Effector memory CD8-positive, alpha-beta T cell (primary cell): ENCODE results near the gene BMERB1.

ENCODE experiments used
- ATAC-seq: fragments of 150-1000 bp; cut with Tn5 transposase; replicated peaks from 2 replicates; pipeline ENCODE4 v1.10.0; 2021; ENCODE audit warnings: mild to moderate bottlenecking, moderate library complexity
- DNase-seq, 3 experiments: peaks; one replicate each; pipeline ENCODE4 v3.0.0; 2021
- H3K27ac Mint-ChIP-seq, 2 donors: one replicate each; pipeline ENCODE4 v1.8.0; 2022; ENCODE audit warnings: mild to moderate bottlenecking in 2 of 2, mixed read lengths in 2 of 2, moderate library complexity in 2 of 2
- H3K27me3 Mint-ChIP-seq, 2 donors: one replicate each; pipeline ENCODE4 v1.8.0; 2022; ENCODE audit warnings: mixed read lengths in 2 of 2
- H3K36me3 Mint-ChIP-seq: one replicate; pipeline ENCODE4 v1.8.0; 2022; ENCODE audit warnings: mild to moderate bottlenecking, moderate library complexity, mixed read lengths; ENCODE audit not compliant: insufficient read depth
- H3K4me1 Mint-ChIP-seq, 2 donors: one replicate each; pipeline ENCODE4 v1.8.0; 2022; ENCODE audit warnings: low read depth in 2 of 2, mixed read lengths in 2 of 2
- H3K4me3 Mint-ChIP-seq, 2 donors: one replicate each; pipeline ENCODE4 v1.8.0; 2022; ENCODE audit warnings: mild to moderate bottlenecking in 2 of 2, mixed read lengths in 2 of 2, moderate library complexity in 2 of 2
- H3K9me3 Mint-ChIP-seq, 2 donors: one replicate each; pipeline ENCODE4 v1.8.0; 2022; ENCODE audit warnings: mixed read lengths in 2 of 2

Gene BMERB1

DNA sequence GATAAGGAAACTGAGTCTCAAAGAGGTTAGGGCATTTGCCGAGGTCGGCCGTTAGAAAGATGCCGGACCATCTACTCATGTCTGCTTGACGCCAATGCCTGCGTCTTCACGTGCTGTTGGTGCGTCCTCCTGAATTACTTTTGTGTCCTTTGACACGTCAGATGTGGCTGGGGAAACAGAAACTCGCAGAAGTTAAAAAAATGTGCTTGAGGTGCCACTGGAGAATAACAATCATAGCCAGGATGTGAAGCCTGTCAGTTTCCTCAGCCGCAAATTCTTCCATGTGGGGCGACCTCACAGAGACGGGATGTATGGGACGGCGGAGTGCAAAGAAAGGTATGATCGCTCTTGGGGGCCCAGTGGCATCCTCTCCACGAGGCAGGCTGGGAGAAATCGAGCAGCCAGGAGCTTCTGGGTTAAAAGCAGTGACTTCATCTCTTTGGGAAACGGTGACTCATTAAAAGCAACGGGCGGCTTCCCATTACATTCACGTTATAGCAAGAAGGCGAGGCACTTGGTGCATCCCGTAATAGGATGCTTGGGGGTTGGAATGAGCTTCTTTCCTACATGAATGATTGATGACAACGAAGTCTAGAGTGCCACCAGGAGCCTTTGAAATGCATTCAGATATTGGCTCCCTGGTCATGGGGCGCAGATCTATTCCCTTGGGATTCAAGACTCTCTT, 67.8 kb downstream of the BMERB1 start:
- Mint-ChIP-seq H3K36me3 (no peaks in the 10 kb centered on the region), H3K27me3 (peaks cover 0 to 10% of the 10 kb centered on the region in 2 donors), H3K4me3 (no peak overlapping the region), H3K27ac (no peak overlapping the region), H3K9me3 (no peaks in the 10 kb centered on the region), H3K4me1 (no peaks in the 10 kb centered on the region)
- ATAC-seq, result no peak
- no peak for DNase-seq

DNA sequence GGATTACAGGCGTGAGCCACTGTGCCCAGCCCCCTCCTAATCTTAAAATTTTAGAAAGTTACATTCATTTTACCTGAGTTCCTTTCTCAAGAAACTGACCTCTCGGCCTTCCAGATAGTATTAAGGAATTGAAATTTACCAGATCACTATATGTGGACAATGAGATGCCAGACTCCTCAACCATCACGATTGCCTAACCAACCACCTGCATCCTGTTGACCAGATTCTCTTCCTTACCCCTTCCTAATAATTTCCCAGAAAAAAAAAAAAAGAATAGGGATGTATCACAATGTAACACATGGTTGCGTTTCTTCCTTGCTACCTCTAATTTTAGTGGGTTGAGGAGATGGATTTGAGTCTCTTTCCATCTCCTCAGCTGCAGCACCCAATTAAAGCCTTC, 72.1 kb downstream of the BMERB1 start:
- DNase-seq, result no peak

DNA sequence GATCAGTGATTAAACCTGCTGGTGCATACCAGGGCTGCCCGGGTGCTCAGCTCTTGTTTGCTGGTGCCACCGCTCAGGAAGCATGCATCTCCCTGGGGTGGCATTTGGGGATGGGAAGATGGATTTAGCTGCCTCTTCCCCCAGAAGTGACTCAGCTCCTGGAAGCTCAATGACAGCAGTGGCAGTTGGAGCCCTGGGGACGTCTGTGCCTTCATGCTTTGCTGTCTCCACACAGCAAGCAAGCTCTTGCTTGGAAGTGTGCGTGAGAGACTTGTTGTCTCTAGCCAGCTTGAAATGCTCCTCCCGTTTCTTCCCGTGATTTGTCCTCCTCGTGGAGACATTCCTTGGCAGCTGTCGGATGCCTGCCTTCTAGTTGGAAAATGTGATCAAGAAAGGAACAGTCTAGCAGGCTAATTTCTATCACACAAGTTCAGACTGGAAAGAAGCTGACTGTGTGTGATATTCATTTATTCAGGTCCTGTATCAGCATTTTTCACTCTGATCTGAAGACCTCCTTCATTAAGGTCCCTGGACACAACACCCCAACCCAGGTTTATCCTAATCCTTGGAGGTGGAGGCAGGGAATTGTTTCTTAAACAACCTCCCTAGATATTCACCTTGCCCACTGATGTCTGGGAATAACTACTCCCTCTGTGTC, 73.0 kb downstream of the BMERB1 start:
- no peak overlapping the region for H3K27ac Mint-ChIP-seq
- no peaks in the 10 kb centered on the region for H3K36me3 Mint-ChIP-seq
- DNase-seq, result no peak
- H3K4me1 Mint-ChIP-seq, result peaks cover 9 to 10% of the 10 kb centered on the region in 2 donors
- H3K27me3 Mint-ChIP-seq, result peaks cover 0 to 21% of the 10 kb centered on the region in 2 donors
- no peak for ATAC-seq
- H3K9me3 Mint-ChIP-seq, result no peaks in the 10 kb centered on the region
- H3K4me3 Mint-ChIP-seq, result no peak overlapping the region

More for the DNA sequence above, 72.1 kb downstream of the BMERB1 start:
- H3K4me1 Mint-ChIP-seq, result peaks cover 9 to 10% of the 10 kb centered on the region in 2 donors
- H3K9me3 Mint-ChIP-seq, result no peaks in the 10 kb centered on the region
- no peak overlapping the region for H3K27ac Mint-ChIP-seq
- no peaks in the 10 kb centered on the region for H3K36me3 Mint-ChIP-seq
- H3K27me3 Mint-ChIP-seq, result peaks cover 0 to 21% of the 10 kb centered on the region in 2 donors
- no peak overlapping the region for H3K4me3 Mint-ChIP-seq
- ATAC-seq, result no peak

DNA sequence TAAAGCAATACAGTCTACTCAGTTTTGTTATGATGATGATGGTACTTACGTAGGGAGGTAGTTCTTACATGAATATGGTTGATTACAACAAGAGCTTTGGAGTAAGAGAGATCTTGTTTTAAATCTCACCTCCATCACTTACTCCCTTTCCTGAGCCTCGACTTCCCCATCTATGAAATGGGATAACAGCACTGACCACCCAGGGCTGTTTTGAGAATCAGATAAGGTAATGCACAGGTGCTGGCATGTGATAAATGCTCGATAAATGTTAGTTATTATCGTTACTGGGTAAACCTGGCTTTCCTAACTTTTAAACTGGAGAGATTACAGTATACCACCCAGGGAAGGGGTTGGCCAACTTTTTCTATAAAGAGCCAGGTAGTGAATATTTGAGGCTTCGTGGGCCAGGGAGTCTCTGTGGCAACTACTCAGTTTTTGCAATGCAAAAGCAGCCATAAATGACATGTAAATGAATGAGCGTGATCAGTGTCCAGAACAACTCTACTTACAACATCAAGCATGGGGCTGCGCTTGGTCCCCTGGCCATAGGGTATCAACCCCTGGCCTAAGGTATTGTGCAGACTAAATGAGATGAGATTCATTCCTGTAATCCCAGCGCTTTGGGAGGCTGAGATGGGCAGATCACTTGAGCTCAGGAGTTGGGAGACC, 73.7 kb downstream of the BMERB1 start:
- H3K4me3 Mint-ChIP-seq, result no peak overlapping the region
- H3K4me1 Mint-ChIP-seq, result peaks cover 9 to 10% of the 10 kb centered on the region in 2 donors
- H3K27ac Mint-ChIP-seq, result no peak overlapping the region
- H3K9me3 Mint-ChIP-seq, result no peaks in the 10 kb centered on the region
- H3K36me3 Mint-ChIP-seq, result no peaks in the 10 kb centered on the region
- ATAC-seq (no peak), DNase-seq (no peak)
- peaks cover 0 to 21% of the 10 kb centered on the region in 2 donors for H3K27me3 Mint-ChIP-seq

DNA sequence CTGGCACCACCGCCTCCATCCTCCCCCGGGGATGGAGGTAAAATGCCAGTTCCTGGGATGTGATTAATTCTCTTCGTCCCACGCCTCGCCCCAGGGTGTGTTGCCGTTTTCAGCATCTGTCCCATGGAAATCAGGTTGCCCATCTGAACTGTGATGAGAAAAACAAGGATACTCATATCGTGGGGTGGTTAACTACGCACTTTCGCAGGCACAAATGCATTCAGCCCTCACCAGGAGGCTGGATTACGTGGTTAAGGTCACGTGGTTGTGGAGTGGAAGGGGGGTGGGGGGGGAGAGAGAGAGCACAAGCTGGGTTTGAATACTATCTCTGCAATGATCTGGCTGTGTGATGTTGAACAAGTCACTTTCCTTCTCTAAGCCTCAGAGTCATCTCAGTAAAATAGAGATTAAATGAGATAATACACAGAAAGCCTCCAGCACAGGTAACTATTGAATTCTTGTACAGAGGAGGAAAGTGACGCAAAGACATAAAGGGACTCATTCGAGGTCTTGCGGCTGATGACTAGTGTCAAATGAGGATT, 74.7 kb downstream of the BMERB1 start:
- Mint-ChIP-seq H3K27ac (peak overlapping the region in 1 of 2 donors; percentile 84), H3K4me1 (peaks cover 9 to 10% of the 10 kb centered on the region in 2 donors), H3K9me3 (no peaks in the 10 kb centered on the region), H3K27me3 (peaks cover 0 to 21% of the 10 kb centered on the region in 2 donors), H3K4me3 (peak overlapping the region in 1 of 2 donors; percentile 25), H3K36me3 (no peaks in the 10 kb centered on the region)
- peak; percentile 73 for ATAC-seq
- DNase-seq, result no peak

DNA sequence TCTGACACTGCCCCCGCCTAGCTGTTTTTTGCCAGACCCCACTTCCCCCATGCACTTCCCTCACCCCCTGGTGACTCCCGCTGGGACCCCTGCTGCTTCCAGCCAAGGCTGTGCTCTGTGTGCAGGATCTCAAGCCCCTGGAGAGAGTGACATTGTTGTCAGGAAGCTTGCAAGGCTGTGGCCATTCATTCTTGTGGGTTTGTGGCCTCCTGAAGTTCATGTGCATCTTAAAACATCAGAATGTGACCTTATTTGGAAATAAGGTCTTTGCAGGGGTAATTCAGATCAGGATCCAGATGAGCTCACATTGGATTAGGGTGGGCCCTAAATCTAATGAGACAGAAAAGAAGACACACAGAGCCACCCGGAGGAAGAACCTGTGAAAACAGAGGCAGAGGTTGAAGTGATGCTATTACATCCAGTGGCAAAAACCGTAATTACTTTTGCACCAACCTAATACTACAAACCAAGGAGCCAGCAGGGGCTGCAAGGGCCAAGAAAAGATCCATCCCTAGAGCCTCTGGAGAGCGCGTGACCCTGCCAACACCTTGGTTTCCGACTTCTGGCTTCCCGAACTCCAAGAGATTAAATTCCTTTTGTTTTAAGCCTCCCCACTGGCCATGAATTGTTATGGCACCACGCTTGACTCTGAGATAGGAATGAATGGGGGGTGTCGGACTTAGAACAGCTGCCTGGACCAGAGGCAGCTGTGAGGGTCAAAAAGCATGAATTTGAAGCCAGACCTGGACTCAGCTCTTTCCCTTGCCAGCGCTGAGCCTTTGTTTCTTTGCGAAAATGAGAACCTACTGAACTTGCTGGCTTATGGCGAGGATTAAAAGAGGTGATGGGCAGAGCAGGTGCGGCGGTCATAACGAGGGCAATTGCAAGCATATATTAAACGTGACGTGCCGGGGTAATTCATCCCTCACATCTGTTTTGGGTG, 75.5 kb downstream of the BMERB1 start:
- peak; percentile 58 for ATAC-seq
- DNase-seq, result peak in 1 of 3 experiments; percentile 2

DNA sequence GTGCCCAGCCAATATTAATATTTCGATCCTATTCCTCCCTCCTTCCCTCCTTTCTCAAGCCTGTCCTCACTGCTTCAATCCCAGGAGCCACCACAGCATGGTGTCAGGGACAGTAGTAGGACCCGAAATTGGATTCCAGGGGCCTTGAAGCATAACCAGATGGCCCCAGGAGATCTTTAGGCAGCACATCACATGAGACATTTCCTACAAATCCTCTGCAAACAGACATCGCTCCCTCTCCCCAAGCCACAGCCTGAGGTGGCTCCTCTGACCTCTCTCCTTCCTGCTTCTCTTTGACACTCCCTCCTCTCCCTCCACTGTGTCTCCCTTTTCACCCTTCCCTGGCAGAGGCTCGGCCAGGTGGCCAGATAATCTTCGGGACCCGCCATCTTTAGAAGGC, 76.6 kb downstream of the BMERB1 start:
- ATAC-seq (no peak), DNase-seq (no peak)
- H3K4me1 Mint-ChIP-seq, result peaks cover 9 to 10% of the 10 kb centered on the region in 2 donors
- H3K9me3 Mint-ChIP-seq, result no peaks in the 10 kb centered on the region
- no peaks in the 10 kb centered on the region for H3K36me3 Mint-ChIP-seq
- peaks cover 0 to 21% of the 10 kb centered on the region in 2 donors for H3K27me3 Mint-ChIP-seq
- H3K4me3 Mint-ChIP-seq, result no peak overlapping the region
- H3K27ac Mint-ChIP-seq, result peak overlapping the region in 1 of 2 donors; percentile 72

More for the DNA sequence above, 75.5 kb downstream of the BMERB1 start:
- Mint-ChIP-seq H3K9me3 (no peaks in the 10 kb centered on the region), H3K4me1 (peaks cover 9 to 10% of the 10 kb centered on the region in 2 donors), H3K4me3 (peak overlapping the region in 1 of 2 donors; percentile 25), H3K27me3 (peaks cover 0 to 21% of the 10 kb centered on the region in 2 donors), H3K36me3 (no peaks in the 10 kb centered on the region), H3K27ac (peak overlapping the region in 1 of 2 donors; percentile 84)

DNA sequence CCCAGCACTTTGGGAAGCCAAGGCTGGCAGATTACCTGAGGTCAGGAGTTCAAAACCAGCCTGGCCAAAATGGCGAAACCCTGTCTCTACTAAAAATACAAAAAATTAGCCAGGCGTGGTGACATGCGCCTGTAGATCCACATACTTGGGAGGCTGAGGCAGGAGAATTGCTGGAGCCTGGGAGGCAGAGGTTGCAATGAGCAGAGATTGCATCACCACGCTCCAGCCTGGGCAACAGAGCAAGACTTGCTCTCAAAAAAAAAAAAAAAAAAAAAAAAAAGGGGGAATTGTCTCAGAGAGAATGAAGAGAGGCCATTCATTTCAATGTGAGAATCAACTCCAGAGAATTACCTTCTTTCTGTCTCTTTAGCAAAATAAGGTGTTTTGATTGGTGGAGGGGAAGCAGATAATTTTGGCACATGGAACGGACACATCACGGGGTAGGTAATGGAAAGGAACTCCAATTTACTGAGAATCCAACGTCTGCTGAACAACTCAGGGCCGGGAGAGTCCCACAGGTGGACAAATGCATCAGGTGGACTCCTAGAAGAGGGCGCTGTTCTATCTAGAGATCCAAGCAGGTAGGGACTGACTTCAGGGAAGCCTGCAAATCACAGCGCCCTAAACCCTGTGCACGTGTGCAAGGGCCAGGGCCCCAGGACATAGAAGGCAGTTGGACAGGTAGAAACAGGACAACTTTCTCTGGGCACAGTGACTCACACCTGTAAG, 77.5 kb downstream of the BMERB1 start:
- peaks cover 9 to 10% of the 10 kb centered on the region in 2 donors for H3K4me1 Mint-ChIP-seq
- no peaks in the 10 kb centered on the region for H3K36me3 Mint-ChIP-seq
- H3K9me3 Mint-ChIP-seq, result no peaks in the 10 kb centered on the region
- H3K27me3 Mint-ChIP-seq, result peaks cover 0 to 14% of the 10 kb centered on the region in 2 donors
- ATAC-seq, result no peak
- no peak for DNase-seq
- no peak overlapping the region for H3K4me3 Mint-ChIP-seq
- H3K27ac Mint-ChIP-seq, result peak overlapping the region in 1 of 2 donors; percentile 72

DNA sequence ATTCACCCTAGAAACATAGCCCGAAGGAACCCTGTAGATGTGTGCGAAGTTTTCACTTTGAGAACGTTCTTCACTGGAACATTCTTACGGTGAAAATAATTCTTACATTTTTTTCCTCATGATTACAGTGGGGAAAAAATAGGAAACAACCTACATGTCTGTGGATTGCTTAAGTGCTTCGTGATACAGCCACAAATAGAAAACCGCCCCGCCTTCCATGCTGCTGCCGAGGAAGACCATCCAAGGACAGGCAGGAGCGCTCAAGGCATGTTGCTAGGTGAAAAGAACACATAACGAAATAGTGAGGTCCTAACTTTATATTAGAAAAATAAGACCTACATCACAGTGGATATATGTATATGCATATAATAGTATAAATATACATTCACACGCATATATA, 78.8 kb downstream of the BMERB1 start:
- H3K4me1 Mint-ChIP-seq, result peaks cover 9 to 10% of the 10 kb centered on the region in 2 donors
- DNase-seq (no peak), ATAC-seq (no peak)
- H3K27ac Mint-ChIP-seq, result no peak overlapping the region
- no peaks in the 10 kb centered on the region for H3K9me3 Mint-ChIP-seq
- no peak overlapping the region for H3K4me3 Mint-ChIP-seq
- H3K27me3 Mint-ChIP-seq, result peaks cover 0 to 8% of the 10 kb centered on the region in 2 donors
- no peaks in the 10 kb centered on the region for H3K36me3 Mint-ChIP-seq

DNA sequence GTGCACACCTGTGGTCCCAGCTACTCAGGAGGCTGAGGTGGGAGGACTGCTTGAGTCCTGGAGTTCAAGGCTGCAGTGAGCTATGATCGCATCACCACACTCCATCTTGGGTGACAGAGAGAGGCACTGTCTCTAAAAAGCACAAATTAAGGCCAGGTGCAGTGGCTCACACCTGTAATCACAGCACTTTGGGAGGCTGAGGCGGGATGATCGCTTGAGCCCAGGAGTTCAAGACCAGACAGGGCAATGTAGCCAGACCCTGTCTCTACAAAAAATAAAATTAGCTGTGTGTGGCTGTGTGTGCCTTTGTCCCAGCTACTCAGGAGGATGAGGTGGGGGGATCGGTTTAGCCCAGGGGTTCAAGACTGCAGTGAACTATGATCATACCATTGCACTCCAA, 81.6 kb downstream of the BMERB1 start:
- ATAC-seq, result no peak
- Mint-ChIP-seq H3K27me3 (no peaks in the 10 kb centered on the region), H3K4me3 (no peak overlapping the region), H3K9me3 (no peaks in the 10 kb centered on the region), H3K36me3 (no peaks in the 10 kb centered on the region), H3K4me1 (no peaks in the 10 kb centered on the region), H3K27ac (no peak overlapping the region)
- DNase-seq, result no peak

DNA sequence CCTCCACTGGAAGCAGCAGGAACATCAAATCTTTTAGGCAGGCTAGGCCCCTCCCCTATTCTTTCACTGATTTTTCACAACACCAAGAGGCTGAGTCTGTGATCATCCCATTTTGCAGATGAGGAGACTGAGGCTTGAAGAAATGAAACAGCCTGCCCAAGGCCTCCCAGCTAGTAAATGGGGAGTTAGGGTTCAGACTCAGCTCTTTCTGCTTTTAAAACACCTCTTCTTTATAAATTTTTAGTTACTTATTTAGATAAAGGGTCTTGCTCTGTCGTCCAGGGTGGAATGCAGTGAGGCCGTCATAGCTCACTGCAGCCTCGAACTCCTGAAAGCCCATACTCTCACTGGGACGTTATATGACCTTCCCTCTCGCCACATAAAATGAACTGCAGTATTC, 82.2 kb downstream of the BMERB1 start:
- no peak overlapping the region for H3K4me3 Mint-ChIP-seq
- H3K9me3 Mint-ChIP-seq, result no peaks in the 10 kb centered on the region
- no peak for DNase-seq
- H3K4me1 Mint-ChIP-seq, result peaks cover 0 to 2% of the 10 kb centered on the region in 2 donors
- no peaks in the 10 kb centered on the region for H3K36me3 Mint-ChIP-seq
- ATAC-seq, result no peak
- H3K27ac Mint-ChIP-seq, result no peak overlapping the region
- H3K27me3 Mint-ChIP-seq, result no peaks in the 10 kb centered on the region

DNA sequence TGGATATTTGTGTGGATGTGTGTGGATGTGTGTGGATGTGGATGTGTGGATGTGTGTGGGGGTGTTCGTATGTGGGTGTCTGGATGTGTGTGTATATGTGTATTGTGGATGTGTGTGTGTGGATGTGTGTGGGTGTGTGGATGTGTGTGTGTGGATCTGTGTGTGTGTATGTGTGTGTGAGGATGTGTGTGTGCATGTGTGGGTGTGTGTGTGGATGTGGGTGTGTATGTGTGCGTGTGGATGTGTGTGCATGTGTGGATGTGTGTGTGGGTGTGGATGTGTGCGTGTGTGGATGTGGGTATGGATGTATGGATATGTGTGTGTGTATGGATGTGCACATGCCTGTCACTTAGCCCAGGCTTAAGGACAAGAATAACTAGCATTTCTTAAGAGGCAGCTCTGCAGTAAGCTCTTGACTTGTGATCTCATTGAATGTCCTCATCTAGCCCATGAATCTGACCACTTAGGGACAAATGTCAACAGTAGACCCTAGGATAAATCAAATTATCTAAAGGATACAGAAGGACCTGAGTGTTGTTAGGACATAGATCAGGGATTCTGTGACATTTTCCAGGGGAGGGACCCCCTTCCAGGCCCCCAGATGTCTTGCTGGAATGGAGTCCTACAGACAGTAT, 83.5 kb downstream of the BMERB1 start:
- Mint-ChIP-seq H3K9me3 (no peaks in the 10 kb centered on the region), H3K27me3 (no peaks in the 10 kb centered on the region), H3K27ac (no peak overlapping the region), H3K4me3 (no peak overlapping the region), H3K36me3 (no peaks in the 10 kb centered on the region), H3K4me1 (peaks cover 5 to 10% of the 10 kb centered on the region in 2 donors)
- no peak for DNase-seq
- no peak for ATAC-seq
